WTC11 (cell line): Measurements from ENCODE around the gene GPR157.

ENCODE experiments used
- ARID4B ChIP-seq: sonication (generic); formaldehyde crosslinking; IDR thresholded peaks from 2 replicates; pipeline ENCODE4 v1.8.0; 2023; ENCODE audit warnings: missing genetic modification reagents, mild to moderate bottlenecking, borderline replicate concordance
- CTCF ChIP-seq: fragments of 200-600 bp; IDR thresholded peaks from 2 replicates; pipeline ENCODE4 v1.8.0; 2022; ENCODE audit warnings: antibody characterized with exemption
- ERG ChIP-seq: fragments of 250-450 bp; sonication (Bioruptor Pico); IDR thresholded peaks from 2 replicates; pipeline ENCODE4 v1.8.0; 2021; ENCODE audit warnings: mild to moderate bottlenecking
- GABPB1 ChIP-seq: sonication (generic); formaldehyde crosslinking; IDR thresholded peaks from 2 replicates; pipeline ENCODE4 v1.8.1; 2023; ENCODE audit warnings: mild to moderate bottlenecking, missing genetic modification reagents
- MYBL2 ChIP-seq: sonication (generic); formaldehyde crosslinking; IDR thresholded peaks from 2 replicates; pipeline ENCODE4 v1.8.1; 2023; ENCODE audit warnings: mild to moderate bottlenecking, moderate library complexity, missing genetic modification reagents

GRCh38 chr1:9118186-9118585 lies 10.7 kb downstream of the GPR157 start:
- TF ChIP-seq MYBL2 (CRISPR knock-in tag) (no peak), ERG (CRISPR knock-in tag) (no peak), CTCF (no peak), GABPB1 (CRISPR knock-in tag) (no peak), ARID4B (CRISPR knock-in tag) (no peak)
